ENCODE data around the gene KCNJ13.

Gene KCNJ13

DNA sequence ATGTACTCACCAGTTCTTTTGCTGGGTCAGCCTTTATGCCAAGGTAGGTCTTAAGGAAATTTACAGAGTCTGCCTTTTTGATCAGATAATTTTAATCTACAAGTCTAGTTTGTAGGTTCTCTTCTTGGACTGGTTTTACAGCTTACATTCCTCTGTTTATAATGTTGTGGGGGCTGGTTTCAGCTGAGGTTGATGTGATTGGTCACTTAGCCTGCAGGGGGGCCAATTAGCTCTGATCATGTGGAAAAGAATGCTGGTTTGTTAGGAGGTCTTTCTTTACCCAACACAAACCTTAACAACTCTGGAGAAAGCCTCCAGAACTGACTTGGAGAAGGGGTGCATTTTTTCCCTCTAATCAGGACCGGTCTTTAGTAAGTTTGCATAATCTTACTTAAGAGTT, at the start of gene KCNJ13:
Gene KCNJ13 (minus strand): TSS at position 131 of the 400 bp plus-strand sequence. CDS start 5,203 bp downstream, outside the sequence.
- DNase-seq: no peak

DNA sequence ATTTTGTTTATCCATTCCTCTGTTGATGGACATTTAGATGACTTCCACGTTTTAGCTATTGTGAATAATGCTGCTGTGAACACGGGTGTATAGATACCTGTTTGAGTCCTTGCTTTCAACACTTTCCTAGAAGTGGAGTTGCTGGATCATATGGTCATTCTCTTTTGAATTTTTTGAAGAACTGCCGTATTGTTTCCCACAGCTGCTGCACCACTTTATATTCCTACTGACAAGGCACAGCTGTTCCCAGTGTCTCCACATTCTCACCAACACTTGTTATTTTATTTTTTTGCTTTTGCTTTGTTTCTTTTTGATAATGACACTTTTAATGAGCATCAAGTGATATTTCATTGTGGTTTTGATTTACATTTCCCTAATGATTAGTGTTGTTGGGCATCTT, 41.4 kb upstream of the KCNJ13 start:
- DNase-seq: no peak

DNA sequence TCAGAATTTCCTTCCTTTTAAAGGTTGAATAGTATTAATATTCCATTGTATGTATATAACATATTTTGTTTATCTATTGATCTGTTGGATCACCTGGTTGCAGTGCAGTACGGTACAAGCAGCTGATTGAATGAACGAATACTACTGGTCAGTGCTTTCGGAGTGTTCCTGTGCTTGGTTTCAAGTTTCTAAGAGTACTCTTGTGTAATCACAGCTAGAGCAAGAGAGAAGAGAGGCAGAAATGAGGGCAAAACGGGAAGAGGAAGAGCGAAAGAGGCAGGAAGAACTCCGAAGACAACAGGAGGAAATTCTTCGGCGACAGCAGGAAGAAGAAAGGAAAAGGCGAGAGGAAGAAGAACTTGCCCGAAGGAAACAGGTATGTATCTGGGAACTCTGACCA, 40.3 kb upstream of the KCNJ13 start:
- no peak for DNase-seq

DNA sequence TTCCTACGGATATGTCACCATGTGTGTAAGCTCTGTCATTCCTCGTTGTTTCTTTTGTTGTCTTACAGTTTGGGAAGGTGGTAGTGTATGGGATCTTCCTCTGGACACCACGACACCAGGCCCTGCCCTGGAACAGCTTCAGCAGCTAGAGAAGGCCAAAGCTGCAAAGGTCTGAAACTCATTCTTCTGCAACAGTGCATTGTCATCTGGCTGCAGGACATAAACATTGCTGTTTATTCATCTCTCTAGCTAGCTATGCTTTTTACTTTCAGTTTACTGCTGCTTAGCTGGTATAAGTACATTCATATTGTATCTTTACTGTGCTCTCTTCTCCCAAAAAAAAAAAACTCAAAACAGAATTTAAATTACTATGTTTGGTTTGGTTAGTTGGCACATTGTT, 39.2 kb upstream of the KCNJ13 start:
- no peak for DNase-seq

DNA sequence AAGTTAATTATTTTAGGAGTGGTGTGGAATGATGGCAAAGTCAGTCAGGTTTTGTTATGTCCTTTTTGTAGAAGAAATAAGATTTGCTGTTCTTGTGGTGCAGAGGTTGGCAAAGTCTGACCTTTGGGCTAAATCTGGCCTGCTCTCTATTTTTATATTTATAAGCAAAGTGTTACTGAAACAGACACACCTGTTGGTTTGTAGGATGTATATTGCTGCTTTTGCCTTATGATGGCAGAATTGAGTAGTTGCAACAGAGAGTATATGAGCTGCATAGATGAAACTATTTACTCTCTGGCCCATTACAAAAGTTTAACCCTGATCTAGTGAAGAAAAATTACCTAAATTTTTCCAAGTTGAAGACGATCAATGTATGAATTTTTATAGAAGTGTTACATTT, 34.1 kb upstream of the KCNJ13 start:
- DNase-seq: no peak

DNA sequence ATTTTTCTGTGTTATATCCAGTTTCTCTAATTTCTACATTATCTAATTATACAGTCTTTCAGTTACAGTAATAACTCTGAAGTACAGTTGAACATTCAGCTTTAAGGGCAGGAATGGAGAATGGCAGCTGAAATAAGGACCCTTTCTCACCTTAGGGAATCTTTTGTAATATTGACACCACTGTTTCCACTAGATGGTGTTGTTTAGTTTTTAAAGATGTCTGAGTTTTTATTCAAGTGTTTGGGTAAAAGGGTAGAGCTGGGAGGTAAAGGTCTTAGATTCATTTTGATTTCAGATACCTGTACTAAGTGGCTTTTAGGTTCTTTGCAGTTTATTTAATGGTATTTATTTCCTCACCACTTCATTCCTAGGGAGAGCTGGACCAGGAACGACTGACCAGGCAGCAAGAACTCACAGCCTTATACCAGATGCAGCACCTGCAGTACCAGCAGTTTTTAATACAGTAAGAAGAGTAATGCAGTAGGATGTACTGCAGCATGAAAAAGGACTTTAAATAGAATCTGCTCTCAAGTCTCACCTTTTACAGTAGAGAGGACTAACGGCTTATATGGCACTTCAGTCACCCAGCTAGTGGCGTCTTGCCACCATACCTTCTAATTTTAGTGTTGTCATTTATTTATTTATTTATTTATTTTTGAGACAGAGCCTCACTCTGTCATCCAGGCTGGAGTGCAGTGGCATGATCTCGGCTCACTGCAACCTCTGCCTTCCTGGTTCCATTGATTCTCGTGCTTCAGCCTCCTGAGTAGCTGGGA, 33.2 kb upstream of the KCNJ13 start:
- no peak for DNase-seq

DNA sequence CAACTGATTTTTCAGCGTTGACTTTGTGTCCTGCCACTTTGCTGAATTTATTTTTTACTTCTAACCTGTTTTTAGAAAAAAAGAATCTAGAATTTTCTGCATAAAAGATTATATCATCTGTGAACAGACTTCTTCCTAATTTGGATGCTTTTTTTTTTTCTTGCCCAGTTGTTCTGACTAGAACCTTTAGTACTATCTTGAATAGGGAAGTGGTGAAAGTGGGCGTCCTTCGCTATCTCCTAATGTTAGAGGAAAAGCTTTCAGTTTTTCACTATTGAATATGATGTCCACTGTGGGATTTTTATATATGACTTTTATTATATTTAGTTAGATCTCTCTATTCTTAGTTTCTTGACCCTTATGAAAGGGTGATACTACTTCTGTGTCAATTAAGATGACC, 25.7 kb upstream of the KCNJ13 start:
- no peak for DNase-seq

DNA sequence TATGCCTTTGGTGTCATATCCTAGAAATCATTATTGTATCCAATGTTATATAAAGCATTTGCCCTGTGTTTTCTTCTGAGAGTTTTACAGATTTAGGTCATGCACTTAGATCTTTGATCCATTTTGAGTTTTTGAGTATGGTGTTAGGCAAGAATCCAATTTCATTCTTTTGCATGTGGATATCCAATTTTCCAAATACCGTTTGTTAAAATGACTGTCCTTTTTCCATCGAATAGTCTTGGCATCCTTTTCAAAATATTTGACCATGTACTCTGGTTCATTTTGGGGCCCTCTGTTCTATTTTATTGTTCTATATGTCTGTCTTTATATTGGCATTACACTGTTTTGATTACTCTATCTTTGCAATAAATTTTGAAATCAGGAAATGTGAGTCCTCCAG, 23.8 kb upstream of the KCNJ13 start:
- no peak for DNase-seq

DNA sequence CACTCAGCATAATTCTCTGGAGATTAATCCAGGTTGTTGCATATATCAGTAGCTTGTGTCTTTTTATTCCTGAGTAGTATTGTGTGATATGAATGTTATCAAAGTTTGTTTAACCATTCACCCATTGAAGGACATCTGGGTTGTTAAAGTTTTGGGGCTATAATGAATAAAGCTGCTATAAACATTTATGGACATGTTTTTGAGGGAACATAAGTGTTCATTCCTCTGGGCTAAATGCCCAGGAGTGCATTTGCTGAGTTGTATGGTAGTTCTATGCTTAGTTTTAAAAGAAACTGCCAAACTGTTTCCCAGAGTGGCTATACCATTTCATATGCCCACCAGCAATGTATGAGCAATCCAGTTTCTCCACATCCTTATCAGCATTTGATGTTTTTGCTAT, 21.8 kb upstream of the KCNJ13 start:
- no peak for DNase-seq

DNA sequence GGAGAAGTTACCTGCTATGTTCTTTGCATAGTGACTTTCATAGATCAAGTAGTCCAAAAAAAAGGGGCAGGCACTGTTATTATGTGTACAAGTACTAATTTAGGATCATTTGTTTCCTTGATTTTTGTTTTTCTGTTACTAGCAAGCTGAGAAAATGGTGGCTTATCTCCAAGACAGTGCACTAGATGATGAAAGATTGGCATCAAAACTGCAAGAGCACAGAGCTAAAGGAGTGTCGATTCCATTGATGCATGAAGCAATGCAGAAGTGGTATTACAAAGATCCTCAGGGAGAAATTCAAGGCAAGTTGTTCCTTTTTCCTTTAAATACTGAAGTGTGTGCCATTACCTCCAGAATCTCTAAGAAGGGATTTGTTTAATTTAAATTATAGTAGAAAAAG, 19.6 kb upstream of the KCNJ13 start:
- DNase-seq: no peak

DNA sequence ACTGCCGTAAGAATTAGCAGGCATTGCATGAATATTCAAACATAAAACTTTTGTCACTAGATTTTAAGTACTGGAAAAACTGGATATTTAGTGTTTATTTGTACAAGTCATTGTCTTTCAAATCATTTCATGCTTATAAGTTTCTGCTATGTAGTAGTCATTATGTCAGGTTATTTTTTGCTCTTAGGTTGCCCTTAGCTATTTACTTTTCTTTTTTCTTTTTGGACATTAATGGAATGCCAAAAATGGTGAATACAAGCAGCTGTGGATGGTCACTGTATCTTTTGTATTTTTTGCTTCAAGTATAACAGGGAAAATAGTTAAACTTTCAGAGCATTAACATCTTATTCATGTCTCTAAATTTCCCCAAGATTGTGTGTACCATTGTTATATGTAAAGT, 18.6 kb upstream of the KCNJ13 start:
- no peak for DNase-seq

DNA sequence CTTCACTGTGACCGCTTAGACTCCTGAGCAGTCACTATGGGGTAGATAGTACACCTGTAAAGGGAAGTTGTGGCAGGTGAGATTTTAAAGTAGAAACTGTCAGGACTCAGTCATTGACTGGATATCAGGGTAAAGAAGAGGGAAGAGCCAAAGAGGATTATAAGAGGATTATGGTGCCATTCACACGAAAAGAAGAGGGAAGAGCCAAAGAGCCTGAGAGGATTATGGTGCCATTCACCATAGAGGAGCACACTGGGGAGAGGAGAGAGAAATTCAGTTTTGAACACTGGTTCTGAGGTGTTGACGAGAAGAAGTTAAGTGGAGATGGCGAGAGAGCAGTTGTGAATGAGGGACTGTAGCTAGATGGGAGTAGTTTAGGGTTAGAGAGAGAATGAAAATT, 16.9 kb upstream of the KCNJ13 start:
- DNase-seq: no peak

DNA sequence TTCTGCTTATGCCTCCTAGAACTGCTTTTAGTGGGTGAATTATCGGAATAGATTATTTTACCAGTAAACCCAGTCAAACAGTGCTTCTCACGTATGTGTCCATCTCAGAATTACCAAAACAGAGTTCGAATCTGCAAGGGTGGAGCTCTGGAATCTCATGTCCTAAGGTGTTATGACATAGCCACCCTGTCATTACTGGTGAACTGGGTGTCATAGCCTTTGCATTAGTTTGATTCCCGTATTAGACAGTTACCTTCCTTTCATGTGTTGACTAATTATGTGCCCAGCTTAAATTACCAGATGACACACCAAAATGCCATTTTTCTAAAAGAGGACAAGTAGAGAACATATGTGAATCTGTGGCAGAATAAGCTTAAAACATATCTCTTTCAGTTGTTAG, 15.2 kb upstream of the KCNJ13 start:
- no peak for DNase-seq

DNA sequence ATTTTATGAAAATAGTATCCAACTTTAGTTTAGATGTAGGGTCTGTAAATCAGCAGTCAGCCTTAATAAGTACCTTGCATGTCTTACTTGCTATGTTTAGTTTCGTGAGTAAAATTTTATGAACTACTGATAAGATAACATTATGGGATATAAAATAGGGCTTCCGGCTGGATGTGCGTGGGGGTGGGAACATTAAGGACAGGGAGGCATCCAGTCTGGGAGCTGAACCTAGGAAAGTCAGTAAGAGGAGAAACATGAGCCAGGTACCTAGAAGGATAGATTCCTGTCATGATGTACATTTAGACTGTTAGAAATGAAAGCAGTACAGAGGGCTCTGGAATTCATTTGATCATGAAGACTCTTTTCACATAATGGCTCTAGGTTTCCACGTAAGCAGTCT, 12.7 kb upstream of the KCNJ13 start:
- no peak for DNase-seq

DNA sequence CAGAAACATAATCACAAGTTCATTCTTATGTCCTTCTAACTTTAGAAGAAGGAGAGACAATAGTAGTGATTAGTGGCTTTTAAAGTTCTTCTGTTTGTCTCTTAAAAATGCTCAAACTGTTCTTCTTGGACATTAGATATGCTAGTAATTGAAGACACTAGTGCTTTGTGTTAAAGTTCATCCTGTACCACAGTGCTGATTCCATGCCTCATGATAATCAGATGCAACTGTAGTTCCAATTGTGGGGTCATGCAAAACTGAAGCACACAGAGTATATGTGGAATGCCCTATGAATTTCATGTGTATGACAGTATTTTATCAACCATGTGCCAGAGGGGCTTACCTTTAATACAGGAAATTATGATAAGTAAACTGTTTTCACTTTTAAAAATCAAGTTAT, 11.4 kb upstream of the KCNJ13 start:
- DNase-seq: no peak

DNA sequence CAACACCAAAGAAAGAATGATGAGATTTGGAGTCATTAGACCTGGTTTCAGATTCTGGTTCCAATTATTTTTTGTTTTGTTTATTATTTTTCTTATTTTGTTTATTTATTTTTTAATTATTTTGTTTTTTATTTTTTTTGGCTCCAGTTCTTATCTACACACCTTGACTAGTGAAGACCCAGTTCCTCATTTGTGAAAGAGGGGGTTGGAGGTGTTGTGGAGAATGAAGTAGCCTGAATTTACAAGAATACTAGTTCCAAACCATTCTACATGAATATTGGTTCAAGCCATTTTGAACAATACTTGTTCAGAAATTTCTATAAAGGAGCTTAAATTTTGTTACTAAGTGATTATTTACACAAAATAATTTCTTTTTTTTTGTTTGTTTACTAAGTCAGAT, 6.9 kb upstream of the KCNJ13 start:
- no peak for DNase-seq

DNA sequence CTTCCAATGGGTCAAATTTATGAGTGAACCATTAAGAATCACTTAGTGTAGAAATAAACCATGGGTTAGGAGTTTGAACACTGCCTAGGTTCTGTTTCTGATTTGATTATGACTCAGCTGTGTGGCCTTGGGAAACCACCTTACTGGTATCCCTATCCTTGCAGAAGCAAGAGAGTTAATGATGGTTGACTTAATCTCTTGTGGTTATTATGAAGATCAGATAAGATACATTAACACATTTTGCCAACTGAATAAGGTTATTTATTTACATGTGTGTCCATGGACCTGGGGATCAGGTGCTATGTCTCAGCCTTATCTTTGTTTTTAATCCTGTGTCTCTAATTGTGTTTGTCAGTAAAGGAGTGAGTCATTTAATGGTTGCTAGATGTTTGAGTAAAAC, 5.4 kb upstream of the KCNJ13 start:
- DNase-seq: no peak

DNA sequence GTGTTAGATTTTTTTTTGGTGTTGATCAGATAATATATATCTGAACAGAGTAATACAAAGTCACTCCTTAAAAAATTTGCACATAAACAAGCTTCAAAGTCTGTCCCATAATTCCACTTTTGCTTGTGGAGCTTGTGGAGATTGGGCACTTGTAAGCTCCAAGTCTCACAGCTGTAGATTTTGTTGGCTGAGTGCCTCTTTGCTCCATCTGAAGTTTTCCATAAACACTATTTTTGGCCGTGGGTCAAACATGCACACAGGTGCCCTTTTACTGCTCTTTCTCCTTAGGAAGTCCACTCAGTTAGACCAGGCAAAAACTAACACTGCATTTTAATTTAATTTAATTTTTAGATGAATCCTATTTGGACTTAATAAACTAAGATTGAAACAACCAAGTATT, 3.6 kb upstream of the KCNJ13 start:
- DNase-seq: no peak

DNA sequence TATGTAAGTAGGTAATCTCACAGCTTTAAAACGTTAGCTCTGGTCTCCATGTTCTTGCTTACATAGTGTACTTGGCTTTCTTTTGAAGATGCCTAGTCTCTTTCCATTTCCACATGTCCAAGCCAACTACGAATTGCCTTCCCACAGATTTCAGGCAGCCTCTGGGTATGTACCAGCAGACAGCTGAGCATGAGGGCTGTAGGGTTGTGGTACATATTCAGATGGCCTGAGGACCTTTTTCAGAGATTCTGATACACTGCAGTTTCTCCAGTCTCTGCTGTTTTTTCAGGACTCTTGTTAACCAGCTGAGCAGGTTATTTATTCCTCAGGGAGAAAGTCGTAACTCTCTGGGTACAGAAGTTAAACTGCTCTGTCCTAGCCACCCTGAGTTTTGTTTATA, 3.1 kb upstream of the KCNJ13 start:
- DNase-seq: no peak

DNA sequence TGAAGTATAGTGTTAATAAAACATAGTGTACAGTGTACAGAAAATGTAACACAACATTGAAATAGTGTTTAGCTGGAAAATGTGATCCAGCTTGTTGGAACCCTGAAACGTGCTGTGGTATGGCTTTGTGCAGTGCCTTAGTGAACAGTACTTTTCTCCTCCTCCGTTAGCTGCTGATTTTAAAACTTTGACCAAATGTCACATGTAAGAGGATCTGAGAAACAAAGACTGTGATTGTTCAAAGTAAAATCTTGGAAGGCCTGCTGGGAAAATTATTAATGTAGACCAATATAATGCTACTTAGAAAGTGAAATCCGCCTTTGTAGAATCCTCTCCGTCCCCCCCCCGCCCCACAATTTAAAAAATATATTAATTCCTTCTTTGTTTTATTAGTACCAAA, 911 bp upstream of the KCNJ13 start:
- DNase-seq: no peak

DNA sequence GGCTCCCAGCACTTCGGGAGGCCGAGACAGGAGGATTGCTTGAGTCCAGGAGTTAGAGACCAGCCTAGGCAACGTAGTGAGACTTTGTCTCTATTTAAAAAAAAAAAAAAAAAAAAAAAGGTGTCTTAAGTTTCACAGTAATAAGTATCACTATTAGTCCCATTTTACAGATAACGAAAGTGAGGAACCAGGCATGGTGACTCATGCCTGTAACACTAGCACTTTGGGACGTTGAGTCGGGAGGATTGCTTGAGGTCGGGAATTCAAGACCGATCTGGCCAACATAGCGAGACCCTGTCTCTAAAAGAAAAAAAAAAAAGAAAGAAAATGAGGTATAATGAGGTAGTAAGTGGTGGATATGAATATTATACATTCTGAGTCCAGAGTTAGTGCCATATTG, 2.5 kb downstream of the KCNJ13 start:
- DNase-seq: no peak

DNA sequence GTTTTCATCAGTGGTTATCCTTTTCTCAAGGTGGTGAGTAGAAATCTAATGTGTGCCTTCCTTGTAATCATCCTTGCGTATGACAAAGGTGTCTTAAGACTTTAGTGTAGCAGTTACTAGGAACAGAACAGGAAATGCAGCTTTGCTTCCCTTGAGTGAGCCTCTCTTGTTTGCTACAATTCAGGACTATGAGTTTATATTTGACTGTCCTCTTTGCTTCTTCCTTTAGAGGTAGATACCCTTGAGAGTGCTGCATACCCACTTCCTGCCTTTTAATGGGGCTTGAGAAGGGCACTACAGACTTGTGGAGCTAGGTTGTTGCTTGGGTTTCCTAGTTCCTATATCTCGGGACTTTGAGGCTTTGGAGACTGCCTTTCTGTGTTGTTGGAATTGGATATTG, 3.8 kb downstream of the KCNJ13 start:
- no peak for DNase-seq

DNA sequence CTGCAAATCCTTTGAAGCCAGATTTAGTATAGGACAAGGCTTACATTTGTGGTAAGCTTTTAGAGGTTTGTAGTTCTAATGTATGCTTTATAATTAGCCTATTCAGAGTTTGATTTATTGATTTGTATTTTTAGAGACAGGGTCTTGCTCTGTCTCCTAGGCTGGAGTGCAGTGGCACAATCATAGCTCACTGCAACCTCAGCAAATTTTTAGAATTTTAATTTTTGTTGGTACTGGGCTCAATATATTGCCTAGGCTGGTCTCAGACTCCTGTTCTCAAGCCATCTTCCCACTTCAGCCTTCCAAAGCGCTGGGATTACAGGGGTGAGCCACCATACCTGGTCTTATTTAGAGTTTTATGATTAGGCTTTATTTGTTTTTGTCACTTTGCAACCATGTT, 4.5 kb downstream of the KCNJ13 start:
- DNase-seq: no peak

DNA sequence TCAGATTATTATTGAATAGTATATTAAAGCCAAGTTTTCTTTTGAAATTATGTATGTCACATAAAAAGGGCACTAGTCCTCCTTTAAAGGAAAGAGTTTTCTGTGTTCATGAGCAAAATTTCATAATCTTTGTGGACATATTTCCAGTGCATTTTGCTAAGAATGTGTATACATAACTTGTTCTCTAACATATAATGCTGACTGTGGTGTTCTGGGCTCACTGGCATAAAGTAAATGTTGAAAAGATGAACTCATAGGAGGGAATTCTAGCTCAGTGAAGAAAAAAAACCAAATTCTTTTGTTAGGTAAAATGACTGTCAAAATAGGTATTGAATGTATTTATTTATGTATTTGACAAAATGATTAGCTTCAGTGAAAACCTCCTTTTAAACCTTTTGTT, 6.2 kb downstream of the KCNJ13 start:
- no peak for DNase-seq
